ENCODE data around the gene TRPM6. TPM values are rescaled to one million over a fixed set of nuclear protein-coding genes. Genes with fewer than 3 reads are reported as not detected.

The TRPM6 gene
- total RNA-seq, 1 experiment from 2014 or later: 1.4 TPM

DNA sequence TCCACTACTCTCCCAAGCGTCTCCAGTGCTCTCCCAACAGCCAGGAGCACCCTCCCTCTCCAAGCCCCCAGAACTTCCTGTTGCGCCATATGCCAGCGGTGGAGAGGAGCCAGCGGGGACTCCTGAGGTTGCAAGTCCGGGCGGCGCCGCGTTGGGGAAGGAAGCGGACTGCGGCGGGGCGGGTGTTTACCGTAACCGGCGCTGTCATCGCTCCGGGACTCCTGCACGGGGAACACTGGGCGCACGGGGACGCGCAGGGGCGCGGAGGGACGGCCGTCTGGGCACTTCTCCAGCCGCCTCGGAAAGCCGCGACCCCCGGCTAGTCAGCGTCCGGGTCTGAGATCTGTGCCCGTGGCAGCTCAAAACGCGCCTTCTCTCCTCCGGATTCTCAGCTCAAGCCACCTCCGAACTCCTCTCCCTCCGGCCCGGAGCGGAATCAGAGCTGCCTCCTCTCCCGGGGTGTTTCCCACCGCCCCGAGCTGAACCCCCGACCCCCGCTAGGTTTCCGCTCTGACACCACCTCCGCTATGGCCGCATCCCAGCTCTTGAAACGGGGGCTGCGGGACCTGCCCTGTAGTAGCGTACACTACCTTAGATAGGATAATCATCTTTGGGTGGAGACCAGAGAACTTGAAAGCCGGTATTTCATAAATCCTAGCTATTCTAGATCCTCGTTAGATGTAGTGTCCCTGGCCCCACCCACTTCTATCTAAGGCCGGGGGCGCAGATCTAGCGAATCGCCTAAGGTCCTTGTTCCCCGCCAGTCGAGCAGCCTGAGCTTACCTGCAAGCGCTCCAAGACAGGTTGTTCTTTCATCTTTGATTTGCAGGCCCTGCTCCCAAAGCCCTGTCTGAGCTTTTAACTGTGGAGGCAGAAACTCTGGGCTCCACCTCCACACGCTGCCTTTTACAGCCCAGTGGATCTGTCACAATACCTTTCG, at the start of gene TRPM6 (continued):
- TF ChIP-seq, protein P1, sequence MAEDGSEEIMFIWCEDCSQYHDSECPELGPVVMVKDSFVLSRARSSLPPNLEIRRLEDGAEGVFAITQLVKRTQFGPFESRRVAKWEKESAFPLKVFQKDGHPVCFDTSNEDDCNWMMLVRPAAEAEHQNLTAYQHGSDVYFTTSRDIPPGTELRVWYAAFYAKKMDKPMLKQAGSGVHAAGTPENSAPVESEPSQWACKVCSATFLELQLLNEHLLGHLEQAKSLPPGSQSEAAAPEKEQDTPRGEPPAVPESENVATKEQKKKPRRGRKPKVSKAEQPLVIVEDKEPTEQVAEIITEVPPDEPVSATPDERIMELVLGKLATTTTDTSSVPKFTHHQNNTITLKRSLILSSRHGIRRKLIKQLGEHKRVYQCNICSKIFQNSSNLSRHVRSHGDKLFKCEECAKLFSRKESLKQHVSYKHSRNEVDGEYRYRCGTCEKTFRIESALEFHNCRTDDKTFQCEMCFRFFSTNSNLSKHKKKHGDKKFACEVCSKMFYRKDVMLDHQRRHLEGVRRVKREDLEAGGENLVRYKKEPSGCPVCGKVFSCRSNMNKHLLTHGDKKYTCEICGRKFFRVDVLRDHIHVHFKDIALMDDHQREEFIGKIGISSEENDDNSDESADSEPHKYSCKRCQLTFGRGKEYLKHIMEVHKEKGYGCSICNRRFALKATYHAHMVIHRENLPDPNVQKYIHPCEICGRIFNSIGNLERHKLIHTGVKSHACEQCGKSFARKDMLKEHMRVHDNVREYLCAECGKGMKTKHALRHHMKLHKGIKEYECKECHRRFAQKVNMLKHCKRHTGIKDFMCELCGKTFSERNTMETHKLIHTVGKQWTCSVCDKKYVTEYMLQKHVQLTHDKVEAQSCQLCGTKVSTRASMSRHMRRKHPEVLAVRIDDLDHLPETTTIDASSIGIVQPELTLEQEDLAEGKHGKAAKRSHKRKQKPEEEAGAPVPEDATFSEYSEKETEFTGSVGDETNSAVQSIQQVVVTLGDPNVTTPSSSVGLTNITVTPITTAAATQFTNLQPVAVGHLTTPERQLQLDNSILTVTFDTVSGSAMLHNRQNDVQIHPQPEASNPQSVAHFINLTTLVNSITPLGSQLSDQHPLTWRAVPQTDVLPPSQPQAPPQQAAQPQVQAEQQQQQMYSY (CRISPR knock-in tag; IDR thresholded peaks at IDR 0.05): 0 out of 2 replicates have a peak, but pooled peaks have one; percentile 6
- no peak for TF ChIP-seq HMGA2 (CRISPR knock-in tag; IDR thresholded peaks at IDR 0.05)
- no peak for TF ChIP-seq ZNF416 (CRISPR knock-in tag; IDR thresholded peaks at IDR 0.05)
- TF ChIP-seq, protein P2, sequence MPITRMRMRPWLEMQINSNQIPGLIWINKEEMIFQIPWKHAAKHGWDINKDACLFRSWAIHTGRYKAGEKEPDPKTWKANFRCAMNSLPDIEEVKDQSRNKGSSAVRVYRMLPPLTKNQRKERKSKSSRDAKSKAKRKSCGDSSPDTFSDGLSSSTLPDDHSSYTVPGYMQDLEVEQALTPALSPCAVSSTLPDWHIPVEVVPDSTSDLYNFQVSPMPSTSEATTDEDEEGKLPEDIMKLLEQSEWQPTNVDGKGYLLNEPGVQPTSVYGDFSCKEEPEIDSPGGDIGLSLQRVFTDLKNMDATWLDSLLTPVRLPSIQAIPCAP (CRISPR knock-in tag; IDR thresholded peaks at IDR 0.05): no peak
- no peak for TF ChIP-seq NR2C2 (CRISPR knock-in tag; IDR thresholded peaks at IDR 0.05)
- no peak for TF ChIP-seq ZBTB21 (CRISPR knock-in tag; IDR thresholded peaks at IDR 0.05; ENCODE audit: borderline replicate concordance)
- no peak for TF ChIP-seq SOX15 (CRISPR knock-in tag; IDR thresholded peaks at IDR 0.05)
- no peak for TF ChIP-seq SMAD3 (CRISPR knock-in tag; IDR thresholded peaks at IDR 0.05; ENCODE audit: borderline replicate concordance)
- TF ChIP-seq, protein P3, sequence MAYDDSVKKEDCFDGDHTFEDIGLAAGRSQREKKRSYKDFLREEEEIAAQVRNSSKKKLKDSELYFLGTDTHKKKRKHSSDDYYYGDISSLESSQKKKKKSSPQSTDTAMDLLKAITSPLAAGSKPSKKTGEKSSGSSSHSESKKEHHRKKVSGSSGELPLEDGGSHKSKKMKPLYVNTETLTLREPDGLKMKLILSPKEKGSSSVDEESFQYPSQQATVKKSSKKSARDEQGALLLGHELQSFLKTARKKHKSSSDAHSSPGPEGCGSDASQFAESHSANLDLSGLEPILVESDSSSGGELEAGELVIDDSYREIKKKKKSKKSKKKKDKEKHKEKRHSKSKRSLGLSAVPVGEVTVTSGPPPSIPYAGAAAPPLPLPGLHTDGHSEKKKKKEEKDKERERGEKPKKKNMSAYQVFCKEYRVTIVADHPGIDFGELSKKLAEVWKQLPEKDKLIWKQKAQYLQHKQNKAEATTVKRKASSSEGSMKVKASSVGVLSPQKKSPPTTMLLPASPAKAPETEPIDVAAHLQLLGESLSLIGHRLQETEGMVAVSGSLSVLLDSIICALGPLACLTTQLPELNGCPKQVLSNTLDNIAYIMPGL (CRISPR knock-in tag; IDR thresholded peaks at IDR 0.05): peak; percentile 75; the same call in 1 of the 2 replicates
- peak; percentile 56; the same call in 1 of the 2 replicates for TF ChIP-seq GABPB1 (CRISPR knock-in tag; IDR thresholded peaks at IDR 0.05)
- TF ChIP-seq, protein P4, sequence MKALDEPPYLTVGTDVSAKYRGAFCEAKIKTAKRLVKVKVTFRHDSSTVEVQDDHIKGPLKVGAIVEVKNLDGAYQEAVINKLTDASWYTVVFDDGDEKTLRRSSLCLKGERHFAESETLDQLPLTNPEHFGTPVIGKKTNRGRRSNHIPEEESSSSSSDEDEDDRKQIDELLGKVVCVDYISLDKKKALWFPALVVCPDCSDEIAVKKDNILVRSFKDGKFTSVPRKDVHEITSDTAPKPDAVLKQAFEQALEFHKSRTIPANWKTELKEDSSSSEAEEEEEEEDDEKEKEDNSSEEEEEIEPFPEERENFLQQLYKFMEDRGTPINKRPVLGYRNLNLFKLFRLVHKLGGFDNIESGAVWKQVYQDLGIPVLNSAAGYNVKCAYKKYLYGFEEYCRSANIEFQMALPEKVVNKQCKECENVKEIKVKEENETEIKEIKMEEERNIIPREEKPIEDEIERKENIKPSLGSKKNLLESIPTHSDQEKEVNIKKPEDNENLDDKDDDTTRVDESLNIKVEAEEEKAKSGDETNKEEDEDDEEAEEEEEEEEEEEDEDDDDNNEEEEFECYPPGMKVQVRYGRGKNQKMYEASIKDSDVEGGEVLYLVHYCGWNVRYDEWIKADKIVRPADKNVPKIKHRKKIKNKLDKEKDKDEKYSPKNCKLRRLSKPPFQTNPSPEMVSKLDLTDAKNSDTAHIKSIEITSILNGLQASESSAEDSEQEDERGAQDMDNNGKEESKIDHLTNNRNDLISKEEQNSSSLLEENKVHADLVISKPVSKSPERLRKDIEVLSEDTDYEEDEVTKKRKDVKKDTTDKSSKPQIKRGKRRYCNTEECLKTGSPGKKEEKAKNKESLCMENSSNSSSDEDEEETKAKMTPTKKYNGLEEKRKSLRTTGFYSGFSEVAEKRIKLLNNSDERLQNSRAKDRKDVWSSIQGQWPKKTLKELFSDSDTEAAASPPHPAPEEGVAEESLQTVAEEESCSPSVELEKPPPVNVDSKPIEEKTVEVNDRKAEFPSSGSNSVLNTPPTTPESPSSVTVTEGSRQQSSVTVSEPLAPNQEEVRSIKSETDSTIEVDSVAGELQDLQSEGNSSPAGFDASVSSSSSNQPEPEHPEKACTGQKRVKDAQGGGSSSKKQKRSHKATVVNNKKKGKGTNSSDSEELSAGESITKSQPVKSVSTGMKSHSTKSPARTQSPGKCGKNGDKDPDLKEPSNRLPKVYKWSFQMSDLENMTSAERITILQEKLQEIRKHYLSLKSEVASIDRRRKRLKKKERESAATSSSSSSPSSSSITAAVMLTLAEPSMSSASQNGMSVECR (CRISPR knock-in tag; IDR thresholded peaks at IDR 0.05; ENCODE audit: borderline replicate concordance): peak; percentile 67; the same call in 1 of the 2 replicates
- no peak for TF ChIP-seq GRHL2 (CRISPR knock-in tag; IDR thresholded peaks at IDR 0.05; ENCODE audit: insufficient replicate concordance, severe bottlenecking)
- TF ChIP-seq OVOL2 (CRISPR knock-in tag; IDR thresholded peaks at IDR 0.05; ENCODE audit: borderline replicate concordance): no peak
- 0 out of 2 replicates have a peak, but pooled peaks have one; percentile 52 for TF ChIP-seq FOXK1 (CRISPR knock-in tag; IDR thresholded peaks at IDR 0.05)

DNA sequence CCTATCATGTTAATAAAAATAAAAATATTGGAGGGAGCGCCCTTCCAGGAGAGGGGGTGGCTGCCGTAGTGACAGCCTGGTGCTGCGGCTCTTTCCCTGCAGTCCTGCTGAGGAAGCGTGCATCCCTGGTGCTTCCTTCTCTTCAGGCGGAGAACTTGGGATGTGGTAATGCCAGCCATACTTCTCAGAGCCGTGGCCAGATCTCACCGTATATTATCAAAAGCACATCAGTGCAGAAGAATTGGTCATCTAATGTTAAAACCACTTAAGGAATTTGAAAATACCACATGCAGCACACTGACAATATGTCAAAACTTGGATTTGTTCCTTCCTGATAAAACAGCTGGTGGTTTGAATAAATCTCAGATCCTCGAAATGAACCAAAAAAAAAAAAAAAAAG, 47.3 kb upstream of the TRPM6 start:
- H3K36me3 Mint-ChIP-seq: peaks cover 14% of the 10 kb centered on the region
- POLR2A ChIA-PET: interaction anchor here (0.6 kb wide), 1 partner anchor 1201 kb away, joined by 3 read pairs; no protein-coding TSS in a partner anchor
- TF ChIP-seq ZNF219 (CRISPR knock-in tag; IDR thresholded peaks at IDR 0.05; ENCODE audit: borderline replicate concordance) (no peak), ATF1 (CRISPR knock-in tag; IDR thresholded peaks at IDR 0.05) (no peak), GABPB1 (CRISPR knock-in tag; IDR thresholded peaks at IDR 0.05) (no peak), ESRRA (CRISPR knock-in tag; IDR thresholded peaks at IDR 0.05; ENCODE audit: borderline replicate concordance) (no peak), GRHL2 (CRISPR knock-in tag; IDR thresholded peaks at IDR 0.05; ENCODE audit: insufficient replicate concordance, severe bottlenecking) (no peak), ZNF671 (CRISPR knock-in tag; IDR thresholded peaks at IDR 0.05) (no peak)
- TF ChIP-seq, protein P5, sequence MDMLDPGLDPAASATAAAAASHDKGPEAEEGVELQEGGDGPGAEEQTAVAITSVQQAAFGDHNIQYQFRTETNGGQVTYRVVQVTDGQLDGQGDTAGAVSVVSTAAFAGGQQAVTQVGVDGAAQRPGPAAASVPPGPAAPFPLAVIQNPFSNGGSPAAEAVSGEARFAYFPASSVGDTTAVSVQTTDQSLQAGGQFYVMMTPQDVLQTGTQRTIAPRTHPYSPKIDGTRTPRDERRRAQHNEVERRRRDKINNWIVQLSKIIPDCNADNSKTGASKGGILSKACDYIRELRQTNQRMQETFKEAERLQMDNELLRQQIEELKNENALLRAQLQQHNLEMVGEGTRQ (CRISPR knock-in tag; IDR thresholded peaks at IDR 0.05): no peak
- TF ChIP-seq, protein P6, sequence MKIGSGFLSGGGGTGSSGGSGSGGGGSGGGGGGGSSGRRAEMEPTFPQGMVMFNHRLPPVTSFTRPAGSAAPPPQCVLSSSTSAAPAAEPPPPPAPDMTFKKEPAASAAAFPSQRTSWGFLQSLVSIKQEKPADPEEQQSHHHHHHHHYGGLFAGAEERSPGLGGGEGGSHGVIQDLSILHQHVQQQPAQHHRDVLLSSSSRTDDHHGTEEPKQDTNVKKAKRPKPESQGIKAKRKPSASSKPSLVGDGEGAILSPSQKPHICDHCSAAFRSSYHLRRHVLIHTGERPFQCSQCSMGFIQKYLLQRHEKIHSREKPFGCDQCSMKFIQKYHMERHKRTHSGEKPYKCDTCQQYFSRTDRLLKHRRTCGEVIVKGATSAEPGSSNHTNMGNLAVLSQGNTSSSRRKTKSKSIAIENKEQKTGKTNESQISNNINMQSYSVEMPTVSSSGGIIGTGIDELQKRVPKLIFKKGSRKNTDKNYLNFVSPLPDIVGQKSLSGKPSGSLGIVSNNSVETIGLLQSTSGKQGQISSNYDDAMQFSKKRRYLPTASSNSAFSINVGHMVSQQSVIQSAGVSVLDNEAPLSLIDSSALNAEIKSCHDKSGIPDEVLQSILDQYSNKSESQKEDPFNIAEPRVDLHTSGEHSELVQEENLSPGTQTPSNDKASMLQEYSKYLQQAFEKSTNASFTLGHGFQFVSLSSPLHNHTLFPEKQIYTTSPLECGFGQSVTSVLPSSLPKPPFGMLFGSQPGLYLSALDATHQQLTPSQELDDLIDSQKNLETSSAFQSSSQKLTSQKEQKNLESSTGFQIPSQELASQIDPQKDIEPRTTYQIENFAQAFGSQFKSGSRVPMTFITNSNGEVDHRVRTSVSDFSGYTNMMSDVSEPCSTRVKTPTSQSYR (CRISPR knock-in tag; IDR thresholded peaks at IDR 0.05): no peak

More for the DNA sequence above, 47.3 kb upstream of the TRPM6 start:
- CTCF ChIA-PET: no interaction called here
- DNase-seq (ENCODE audit: low spot score) (no peak), ATAC-seq (no peak)
- Mint-ChIP-seq H3K4me3 (no peak overlapping the region), H3K9me3 (peaks cover 29% of the 10 kb centered on the region), H3K27ac (no peak overlapping the region), H3K4me1 (no peaks in the 10 kb centered on the region), H3K27me3 (ENCODE audit: low read depth) (no peaks in the 10 kb centered on the region)
